ENCODE data around the gene SPATA31C1. TPM values are rescaled to one million over a fixed set of nuclear protein-coding genes. Genes with fewer than 3 reads are reported as not detected.

Gene SPATA31C1
- total and polyA plus RNA-seq, 2 of the 13 experiments (the other 11 are each of a cell fraction or from before 2014, with no cell fraction given) = not detected

GRCh38 chr9:87890837-87891236 lies 26.9 kb upstream of the SPATA31C1 start:
- Histone ChIP-seq H3K27ac (ENCODE audit: extremely low read length, insufficient read depth, low read length) (no peak overlapping the region), H3K4me2 (ENCODE audit: low read depth, low read length) (no peak overlapping the region), H2AFZ (ENCODE audit: low read length) (no peak overlapping the region), H4K20me1 (ENCODE audit: insufficient read depth, low read length) (no peaks in the 10 kb centered on the region), H3K4me1 (ENCODE audit: insufficient read depth, low read length) (no peaks in the 10 kb centered on the region), H3K79me2 (ENCODE audit: insufficient read depth, low read length) (no peaks in the 10 kb centered on the region), H3K9me3 (ENCODE audit: low read length) (no peaks in the 10 kb centered on the region), H3K9ac (ENCODE audit: insufficient read depth, low read depth, low read length) (no peak overlapping the region), H3K27me3 (ENCODE audit: control insufficient read depth in 1 of 2, insufficient read depth in 2 of 2, low read length in 2 of 2) (peaks cover 4 to 22% of the 10 kb centered on the region in 2 experiments; a peak in 4 of 5 replicates), H3K36me3 (replicated peaks in 1 of 2; ENCODE audit: control insufficient read depth in 1 of 2, insufficient read depth in 2 of 2, low read length in 2 of 2) (no peaks in the 10 kb centered on the region), H3K4me3 (replicated peaks in 1 of 3; ENCODE audit: insufficient read depth in 1 of 3, low read depth in 2 of 3, low read length in 3 of 3) (no peak overlapping the region)
- intact Hi-C loops (cut with micrococcal nuclease; ENCODE audit: unreplicated experiment) (no loop called here), in situ Hi-C loops (cut with HindIII; ENCODE audit: extremely low pct_ligation_motif_present, low pct_unique_long_range_greater_than_20kb) (no loop called here)
- ChIA-PET CTCF (ENCODE audit: low intra/inter-chr PET ratio, low total read pairs) (no interaction called here), POLR2A (no interaction called here)
- no peak for TF ChIP-seq FOXO4 (CRISPR knock-in tag; conservative IDR thresholded peaks at IDR 0.05)
- no peak for TF ChIP-seq ZNF703 (CRISPR knock-in tag; IDR thresholded peaks at IDR 0.05; ENCODE audit: borderline replicate concordance)
- no peak for TF ChIP-seq ATF2 (CRISPR knock-in tag; IDR thresholded peaks at IDR 0.05)
- no peak for TF ChIP-seq MATR3 (CRISPR knock-in tag; IDR thresholded peaks at IDR 0.05)
- no peak for TF ChIP-seq ZNF180 (CRISPR knock-in tag; IDR thresholded peaks at IDR 0.05; ENCODE audit: borderline replicate concordance, low read depth)
- TF ChIP-seq ZNF333 (CRISPR knock-in tag; IDR thresholded peaks at IDR 0.05; ENCODE audit: borderline replicate concordance) = no peak
- no peak for TF ChIP-seq KAT8 (CRISPR knock-in tag; IDR thresholded peaks at IDR 0.05)
- no peak for TF ChIP-seq MIXL1 (CRISPR knock-in tag; IDR thresholded peaks at IDR 0.05)
- no peak for TF ChIP-seq ZNF546 (CRISPR knock-in tag; conservative IDR thresholded peaks at IDR 0.05)
- no peak for TF ChIP-seq TOE1 (CRISPR knock-in tag; IDR thresholded peaks at IDR 0.05)
- TF ChIP-seq MTF1 (CRISPR knock-in tag; IDR thresholded peaks at IDR 0.05) = no peak
- no peak for TF ChIP-seq ONECUT2 (CRISPR knock-in tag; IDR thresholded peaks at IDR 0.05)
- no peak for TF ChIP-seq MAF1 (CRISPR knock-in tag; IDR thresholded peaks at IDR 0.05; ENCODE audit: borderline replicate concordance)
- TF ChIP-seq FOXJ3 (CRISPR knock-in tag; IDR thresholded peaks at IDR 0.05; ENCODE audit: borderline replicate concordance) = no peak
- no peak for TF ChIP-seq FIP1L1 (IDR thresholded peaks at IDR 0.05; ENCODE audit: borderline replicate concordance, insufficient read depth, low read depth, low read length)
- no peak for DNase-seq (ENCODE audit: low spot score)
- no peak for FAIRE-seq
- 49% methylated on average over 7 of the region's 10 CpGs for WGBS (ENCODE audit: low lambda C conversion rate)
- no TSS peak for BruUV-seq (replicated peaks)
- ATAC-seq = no peak
